Upper lobe of left lung (tissue), 4 donors: Measurements from ENCODE around the gene GLYATL1B.

Experiments
- CTCF ChIP-seq, 6 experiments: fragments of 450-650 bp in 4 of 6; fragments of 200-600 bp in 2 of 6; sonication (generic) in 2 of 6; IDR thresholded peaks; one replicate each; pipeline ENCODE4 v1.5.1; 2016 to 2019; ENCODE audit warnings: antibody characterized with exemption in 6 of 6
- POLR2A ChIP-seq, 4 donors: fragments of 450-650 bp; IDR thresholded peaks; one replicate each; pipeline ENCODE4 v1.5.1; 2016 to 2017; ENCODE audit warnings: antibody characterized with exemption in 4 of 4, mild to moderate bottlenecking in 2 of 4
- POLR2AphosphoS5 ChIP-seq, 2 donors: sonication (generic); formaldehyde crosslinking; IDR thresholded peaks; one replicate each; pipeline ENCODE4 v1.5.1; 2017; ENCODE audit warnings: antibody characterized with exemption in 2 of 2

- TF ChIP-seq CTCF (IDR thresholded peaks at IDR 0.05) = no peak
- TF ChIP-seq POLR2AphosphoS5 (IDR thresholded peaks at IDR 0.05) = no peak
- TF ChIP-seq POLR2A (IDR thresholded peaks at IDR 0.05) = no peak
These were observed 26.4 kb downstream of the GLYATL1B start for GRCh38 chr11:59112494-59112893.
